ENCODE measurements around the gene SMC2. TPM values are rescaled to one million over a fixed set of nuclear protein-coding genes. Genes with fewer than 3 reads are reported as not detected.

SMC2 gene
- total and polyA plus RNA-seq, 11 donors, result 1.9 to 22.9 (median 14.8) TPM

DNA sequence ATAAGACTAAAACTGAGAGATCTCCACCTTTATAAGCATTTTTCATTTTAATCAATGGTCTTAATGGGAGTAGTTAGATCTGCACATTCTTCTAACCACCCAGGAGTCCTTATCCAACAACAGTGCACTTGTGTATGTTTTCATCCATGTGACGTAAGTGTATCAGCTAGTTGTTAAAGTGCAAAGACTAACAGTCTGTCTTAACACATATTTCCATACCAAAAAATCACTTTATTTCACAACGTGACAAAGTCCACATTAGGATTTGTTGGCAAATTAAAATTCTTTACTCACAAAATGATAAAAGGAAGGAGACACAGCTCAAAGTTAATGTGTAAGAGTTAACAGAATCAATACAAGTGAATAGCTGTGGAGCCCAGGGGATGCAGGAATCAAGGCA is 1.9 kb upstream of the SMC2 start:
- Histone ChIP-seq H3K4me1 (peaks cover 2 to 38% (median 19%) of the 10 kb centered on the region in 12 donors), H3K36me3 (no peaks in the 10 kb centered on the region), H3K9me3 (no peaks in the 10 kb centered on the region), H3K27me3 (no peaks in the 10 kb centered on the region), H3K4me3 (no peak overlapping the region), H3K27ac (peak overlapping the region in 11 of 12 donors; percentile 37 to 99 (median 94))
- TF ChIP-seq CTCF (IDR thresholded peaks at IDR 0.05) (no peak), POLR2A (IDR thresholded peaks at IDR 0.05) (no peak)
- intact Hi-C loops (cut with DNase I), result loop anchor here in 2 of 10 donors (10.0 kb wide), 1 partner anchor 653 kb away; the partner anchor contains the start of gene NIPSNAP3A (in 2 of the 2)
- WGBS, 4 donors, result 42 to 89% (median 45%) methylated on average over 2 of the region's 2 CpGs
- ATAC-seq (no peak), DNase-seq (no peak)

GRCh38 chr9:104092875-104093600 is 1.1 kb upstream of the SMC2 start:
- TF ChIP-seq CTCF (IDR thresholded peaks at IDR 0.05) (no peak), POLR2A (IDR thresholded peaks at IDR 0.05) (no peak)
- H3K4me1 ChIP-seq, result peaks cover 2 to 38% (median 19%) of the 10 kb centered on the region in 12 donors
- no peaks in the 10 kb centered on the region for H3K27me3 ChIP-seq
- no peaks in the 10 kb centered on the region for H3K9me3 ChIP-seq
- ATAC-seq (no peak), DNase-seq (no peak)
- intact Hi-C loops (cut with DNase I), result loop anchor here in 2 of 10 donors (10.0 kb wide), 1 partner anchor 652 kb away; the partner anchor contains the start of gene NIPSNAP3A (in 2 of the 2)
- H3K36me3 ChIP-seq, result no peaks in the 10 kb centered on the region
- 22 to 33% (median 23%) methylated on average over 12 of the region's 12 CpGs for WGBS, 4 donors
- H3K4me3 ChIP-seq, result peak overlapping the region; percentile 45 to 89 (median 68)
- H3K27ac ChIP-seq, result peak overlapping the region; percentile 82 to 99 (median 94)

DNA sequence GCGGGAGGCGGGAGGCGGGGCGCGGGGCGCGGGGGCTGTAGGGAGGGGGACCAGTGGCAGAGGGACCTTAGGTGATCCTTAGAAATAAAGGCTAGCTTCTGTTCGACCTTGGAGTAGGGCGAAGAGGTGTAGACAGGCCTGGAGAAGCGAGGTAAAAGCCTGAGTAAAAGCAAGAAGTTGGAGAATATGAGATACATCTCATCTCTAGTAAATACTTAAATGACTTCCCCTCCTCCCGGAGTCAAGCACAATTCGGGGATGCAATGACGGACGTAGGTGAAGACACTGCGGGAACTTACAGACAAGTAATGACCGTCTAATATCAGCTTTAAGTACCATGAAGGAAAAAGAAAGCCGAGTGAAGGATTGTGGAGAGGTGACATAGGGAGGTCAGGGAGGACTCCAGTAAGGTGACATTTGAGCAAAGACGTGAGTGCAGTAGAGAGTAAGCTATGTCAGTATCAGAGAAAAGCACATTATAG is 466 bp downstream of the SMC2 start:
- no peaks in the 10 kb centered on the region for H3K27me3 ChIP-seq
- DNase-seq (no peak), ATAC-seq (no peak)
- H3K4me3 ChIP-seq, result peak overlapping the region; percentile 45 to 89 (median 68)
- no peak for TF ChIP-seq CTCF (IDR thresholded peaks at IDR 0.05)
- TF ChIP-seq POLR2A (IDR thresholded peaks at IDR 0.05), result no peak
- peak overlapping the region in 9 of 12 donors; percentile 82 to 98 (median 93) for H3K27ac ChIP-seq
- 0 to 2% (median 0%) methylated on average over 17 to 18 of the region's 18 CpGs for WGBS, 4 donors
- H3K9me3 ChIP-seq, result no peaks in the 10 kb centered on the region
- intact Hi-C loops (cut with DNase I), result loop anchor here in 2 of 10 donors (10.0 kb wide), 1 partner anchor 650 kb away; the partner anchor contains the start of gene NIPSNAP3A (in 2 of the 2)
- peaks cover 2 to 38% (median 19%) of the 10 kb centered on the region in 12 donors for H3K4me1 ChIP-seq
- no peaks in the 10 kb centered on the region for H3K36me3 ChIP-seq

DNA sequence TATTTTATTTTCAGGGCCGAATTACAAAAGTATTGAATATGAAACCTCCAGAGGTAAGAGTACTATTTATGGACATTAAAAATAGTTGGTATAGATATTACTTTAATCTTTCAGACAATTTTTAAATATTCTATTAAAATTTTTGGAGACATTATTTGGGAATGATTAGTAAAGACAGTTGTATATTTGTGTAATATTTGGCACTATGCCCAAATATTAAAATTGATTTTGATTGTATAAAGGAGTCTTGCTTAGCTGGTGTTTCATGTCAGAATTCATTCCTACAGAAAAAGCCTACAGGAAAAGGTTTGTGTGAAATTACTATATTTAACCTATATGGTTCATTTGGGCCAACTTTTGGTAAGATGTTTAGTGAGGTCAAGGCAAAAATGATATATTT is 5.5 kb downstream of the SMC2 start:
- 94 to 97% (median 95%) methylated on average over 1 of the region's 1 CpG for WGBS, 4 donors
- intact Hi-C loops (cut with DNase I), result loop anchor here in 2 of 10 donors (10.0 kb wide), 1 partner anchor 645 kb away; the partner anchor contains the start of gene NIPSNAP3A (in 2 of the 2)
- peaks cover 0 to 50% (median 41%) of the 10 kb centered on the region in 9 donors for H3K36me3 ChIP-seq
- no peak overlapping the region for H3K27ac ChIP-seq
- TF ChIP-seq POLR2A (IDR thresholded peaks at IDR 0.05), result no peak
- no peak for TF ChIP-seq CTCF (IDR thresholded peaks at IDR 0.05)
- H3K27me3 ChIP-seq, result no peaks in the 10 kb centered on the region
- H3K4me3 ChIP-seq, result no peak overlapping the region
- no peak for DNase-seq
- no peaks in the 10 kb centered on the region for H3K9me3 ChIP-seq
- peaks cover 0 to 15% (median 5%) of the 10 kb centered on the region in 12 donors for H3K4me1 ChIP-seq
- ATAC-seq, result no peak

Data from heart left ventricle (tissue), 16 donors.